ENCODE data around the gene DLG5.

DNA sequence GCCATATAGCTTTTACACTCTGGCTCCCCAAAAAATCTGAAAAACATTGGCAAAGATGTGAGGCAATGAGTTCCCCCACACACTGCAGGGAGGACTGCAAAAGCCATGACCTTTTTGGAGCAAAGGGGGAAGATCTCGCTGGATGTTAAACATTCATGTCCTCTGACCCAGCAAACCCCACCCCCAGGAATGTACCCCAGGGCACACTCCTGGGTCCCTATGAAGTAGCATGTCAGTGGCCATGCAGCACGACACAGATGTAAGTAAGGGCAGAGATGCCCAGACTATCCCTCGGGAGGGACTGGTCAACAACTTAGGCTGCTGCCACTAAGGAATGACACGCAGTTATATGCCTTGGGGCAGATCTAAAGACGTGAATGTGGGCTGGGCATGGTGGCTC is 100.6 kb downstream of the DLG5 start:
- no peak for TF ChIP-seq POLR2A (IDR thresholded peaks at IDR 0.05)
- TF ChIP-seq, protein P1, sequence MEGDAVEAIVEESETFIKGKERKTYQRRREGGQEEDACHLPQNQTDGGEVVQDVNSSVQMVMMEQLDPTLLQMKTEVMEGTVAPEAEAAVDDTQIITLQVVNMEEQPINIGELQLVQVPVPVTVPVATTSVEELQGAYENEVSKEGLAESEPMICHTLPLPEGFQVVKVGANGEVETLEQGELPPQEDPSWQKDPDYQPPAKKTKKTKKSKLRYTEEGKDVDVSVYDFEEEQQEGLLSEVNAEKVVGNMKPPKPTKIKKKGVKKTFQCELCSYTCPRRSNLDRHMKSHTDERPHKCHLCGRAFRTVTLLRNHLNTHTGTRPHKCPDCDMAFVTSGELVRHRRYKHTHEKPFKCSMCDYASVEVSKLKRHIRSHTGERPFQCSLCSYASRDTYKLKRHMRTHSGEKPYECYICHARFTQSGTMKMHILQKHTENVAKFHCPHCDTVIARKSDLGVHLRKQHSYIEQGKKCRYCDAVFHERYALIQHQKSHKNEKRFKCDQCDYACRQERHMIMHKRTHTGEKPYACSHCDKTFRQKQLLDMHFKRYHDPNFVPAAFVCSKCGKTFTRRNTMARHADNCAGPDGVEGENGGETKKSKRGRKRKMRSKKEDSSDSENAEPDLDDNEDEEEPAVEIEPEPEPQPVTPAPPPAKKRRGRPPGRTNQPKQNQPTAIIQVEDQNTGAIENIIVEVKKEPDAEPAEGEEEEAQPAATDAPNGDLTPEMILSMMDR (IDR thresholded peaks at IDR 0.05): no peak

Measured in prostate gland (tissue), 2 donors.